H1 (cell line): ENCODE results near the gene RPL39L. TPM values are rescaled to one million over a fixed set of nuclear protein-coding genes. Genes with fewer than 3 reads are reported as not detected.
A peak's percentile ranks its signal among the peaks of the same experiment; 100 is the strongest.

Experiments used
- ATF2 ChIP-seq: IDR thresholded peaks from 2 replicates; pipeline ENCODE4 v1.6.1; 2012; ENCODE audit warnings: low read length, inconsistent platforms
- BACH1 ChIP-seq: IDR thresholded peaks from 2 replicates; pipeline ENCODE4 v1.6.1; 2012; ENCODE audit warnings: low read length, improper control_type of control experiment
- CBX5 ChIP-seq: fragments of 300-800, 300-1000 bp; sonication (generic); IDR thresholded peaks from 2 replicates; pipeline ENCODE4 v1.7.1; 2016; ENCODE audit warnings: antibody characterized with exemption, low read length, low read depth
- CBX8 ChIP-seq: fragments of 300-800, 300-1000 bp; sonication (generic); IDR thresholded peaks from 2 replicates; pipeline ENCODE4 v1.7.1; 2016; ENCODE audit warnings: low read depth, low read length, borderline replicate concordance
- CHD1 ChIP-seq: IDR thresholded peaks from 2 replicates; pipeline ENCODE4 v1.6.1; 2012; ENCODE audit warnings: low read depth, low read length, improper control_type of control experiment
- CHD7 ChIP-seq: fragments of 300-600 bp; sonication (generic); IDR thresholded peaks from 2 replicates; pipeline ENCODE4 v1.7.1; 2012; ENCODE audit warnings: low read length, moderate library complexity, mild to moderate bottlenecking, inconsistent platforms; ENCODE audit not compliant: insufficient replicate concordance
- RFX5 ChIP-seq: IDR thresholded peaks from 2 replicates; pipeline ENCODE4 v1.6.1; 2011; ENCODE audit warnings: low read depth, low read length, improper control_type of control experiment, borderline replicate concordance
- SAP30 ChIP-seq: fragments of 300-600 bp; sonication (generic); IDR thresholded peaks from 2 replicates; pipeline ENCODE4 v1.7.1; 2012; ENCODE audit warnings: low read length, moderate library complexity, mild to moderate bottlenecking, inconsistent platforms; ENCODE audit not compliant: insufficient read depth, insufficient replicate concordance
- SIX5 ChIP-seq: IDR thresholded peaks from 2 replicates; pipeline ENCODE4 v1.6.1; 2011; ENCODE audit warnings: mild to moderate bottlenecking, low read depth, low read length
- TEAD4 ChIP-seq: IDR thresholded peaks from 2 replicates; pipeline ENCODE4 v1.6.1; 2012; ENCODE audit warnings: low read depth, low read length, inconsistent platforms, mixed read lengths
- YY1 ChIP-seq: IDR thresholded peaks from 2 replicates; pipeline ENCODE4 v1.6.1; 2011; ENCODE audit warnings: low read depth, mild to moderate bottlenecking, low read length
- polyA plus RNA-seq, 7 experiments: library from polyadenylated mRNA; depleted of rRNA in 3 of 7; stranded (reverse) in 5 of 7; unstranded in 2 of 7; fragments of >200 nt in 5 of 7; fragments of 200-250 nt in 2 of 7; gene quantifications; 1 replicate in 5 of 7; 2 replicates in 1 of 7; 4 replicates in 1 of 7; pipeline versions ENCODE4 v1.2.1 to v1.2.3, GENCODE V29; 2011 to 2013; ENCODE audit warnings: missing spikeins in 2 of 7, mixed read lengths in 2 of 7
- total RNA-seq: library from RNA; stranded (reverse); fragmentation: NEBNext Ultra II Directional; extraction: Animal tissue kit (Norgen Biotek cat#: 25700); gene quantifications from 2 replicates; pipeline ENCODE4 v1.2.1, GENCODE V29; 2021

Gene RPL39L
- total and polyA plus RNA-seq, 2 of the 8 experiments (the other 6 are each of a cell fraction or from before 2014, with no cell fraction given), result 51.8 to 67.7 TPM

DNA sequence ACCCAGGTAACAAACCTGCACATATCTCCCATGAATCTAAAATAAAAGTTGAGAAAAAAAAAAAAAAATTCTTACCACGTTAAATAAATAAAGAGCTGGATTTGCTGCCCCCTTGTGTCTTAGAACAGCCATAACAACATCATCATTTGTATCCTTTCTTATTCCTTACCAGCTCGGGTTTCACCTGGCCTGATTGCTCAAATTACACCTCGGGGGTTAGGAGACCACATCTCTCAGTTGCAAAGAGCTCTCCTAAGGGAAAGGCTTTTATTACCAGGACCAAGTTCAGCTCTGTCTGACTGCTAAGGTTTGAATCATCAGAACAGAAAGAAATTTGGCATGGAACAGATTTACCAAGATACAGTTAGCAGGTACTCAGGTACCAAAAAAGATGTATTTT is 25.8 kb upstream of the RPL39L start (continued):
- no peak for TF ChIP-seq SAP30
- peak; percentile 20 for TF ChIP-seq CHD7
- peak; percentile 36; the same call in 1 of the 2 replicates for TF ChIP-seq SIX5
- no peak for TF ChIP-seq YY1
- TF ChIP-seq BACH1, result no peak
- TF ChIP-seq ATF2, result no peak
- TF ChIP-seq CBX8, result no peak
- no peak for TF ChIP-seq TEAD4
- TF ChIP-seq RFX5, result no peak
- no peak for TF ChIP-seq CBX5
- TF ChIP-seq CHD1, result no peak
